NCI-H774 (cell line): ENCODE data around the gene LSAMP.

Experiments used
- DNase-seq: peaks from one replicate; lab custom pipeline; 2025; lab: John Stamatoyannopoulos, UW

Gene LSAMP

DNA sequence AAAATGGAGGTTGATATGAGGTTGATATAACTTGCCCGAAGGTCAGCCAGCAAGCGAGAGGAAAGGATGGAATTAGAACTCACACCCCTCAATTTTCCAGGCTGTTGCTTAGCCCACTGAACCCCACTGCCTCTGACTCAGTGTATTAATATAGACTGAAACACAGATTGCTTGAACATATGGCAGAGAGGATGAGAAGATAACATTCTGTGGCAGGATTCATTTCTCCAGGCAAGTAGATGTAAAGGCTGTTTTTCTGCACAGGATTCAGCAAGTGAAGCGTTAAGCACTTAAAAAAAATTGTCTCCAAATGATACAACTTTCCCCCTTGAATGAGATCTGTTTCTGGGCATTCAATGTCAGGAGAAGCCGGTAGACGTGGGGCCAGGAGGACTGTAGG lies 486.8 kb downstream of the LSAMP start:
- DNase-seq, result no peak

DNA sequence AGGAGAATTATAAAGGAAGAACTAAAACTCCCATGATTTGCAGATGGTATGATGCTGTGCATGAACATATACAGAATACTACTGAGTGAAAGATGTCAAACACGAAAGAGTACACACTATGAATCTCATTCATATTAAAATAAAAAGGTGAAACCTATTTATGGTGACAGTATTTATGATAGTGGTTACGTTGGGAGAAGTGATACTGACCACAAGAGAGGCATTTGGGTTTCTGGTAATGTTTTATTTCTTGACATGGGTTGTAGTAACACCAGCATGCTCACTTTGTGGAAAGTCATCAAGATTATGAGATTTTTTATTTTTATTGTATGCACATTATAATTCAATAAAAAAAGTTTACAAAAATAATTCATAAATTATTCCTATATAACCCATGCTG lies 498.0 kb downstream of the LSAMP start:
- no peak for DNase-seq

DNA sequence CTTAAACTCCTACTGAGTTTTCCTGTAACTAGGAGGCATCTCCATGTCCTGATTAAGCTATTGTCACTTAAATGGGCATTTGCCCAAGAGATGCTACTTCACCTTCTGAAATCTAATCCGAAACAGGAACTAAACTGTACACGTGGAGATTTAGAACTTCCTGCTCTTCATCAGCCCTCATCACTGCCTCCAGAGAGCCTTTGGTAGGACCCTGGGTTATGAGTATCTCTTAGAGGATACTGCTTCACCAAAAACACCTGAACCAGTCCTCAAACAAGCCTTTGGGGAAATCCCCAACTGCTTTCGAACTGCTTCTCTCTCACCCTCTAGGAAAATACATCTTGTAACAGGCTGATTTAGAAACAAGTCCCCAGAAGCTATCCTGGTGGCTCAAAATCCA lies 501.7 kb downstream of the LSAMP start:
- no peak for DNase-seq

GRCh38 chr3:115937054-115937453 lies 508.2 kb downstream of the LSAMP start:
- no peak for DNase-seq

GRCh38 chr3:115932807-115933206 lies 512.5 kb downstream of the LSAMP start:
- no peak for DNase-seq

DNA sequence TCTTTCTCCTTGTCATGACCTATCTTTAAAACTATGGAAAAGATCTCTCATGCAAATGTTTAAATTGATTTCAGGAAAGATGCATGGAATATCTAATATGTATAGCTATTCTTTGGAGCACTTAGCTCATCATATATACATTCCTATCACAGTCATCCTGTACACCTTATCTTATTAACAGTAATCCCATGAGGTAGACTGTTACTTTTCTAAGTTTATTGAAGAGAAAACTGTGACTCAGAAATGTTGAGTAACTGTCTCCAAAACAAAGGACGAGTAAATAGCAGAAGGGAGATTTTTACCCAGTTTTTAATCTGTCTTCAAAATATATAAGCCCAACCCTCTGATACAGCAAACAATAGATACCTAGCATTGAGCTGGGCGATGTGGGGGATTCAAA lies 513.7 kb downstream of the LSAMP start:
- DNase-seq, result no peak

DNA sequence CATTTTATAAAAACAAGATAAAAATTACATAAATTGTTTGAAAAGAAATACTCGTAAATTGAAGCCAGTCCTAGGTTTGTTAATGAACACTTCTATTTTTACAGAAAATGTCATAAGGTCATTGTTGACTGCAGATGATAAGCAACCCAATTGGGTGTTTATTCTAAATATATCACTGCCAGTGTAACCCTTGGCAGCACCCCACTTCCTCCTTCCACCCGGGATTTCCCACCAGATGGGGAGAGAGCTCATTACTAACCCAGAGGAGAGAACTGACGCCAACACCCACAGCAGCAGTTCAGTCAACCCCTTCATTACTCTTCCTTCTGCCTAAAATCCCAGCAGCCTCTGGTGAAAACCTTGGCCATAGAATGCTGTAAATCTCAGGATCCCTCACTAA lies 514.4 kb downstream of the LSAMP start:
- no peak for DNase-seq

- no peak for DNase-seq
Measured at GRCh38 chr3:115930168-115930567, 515.1 kb downstream of the LSAMP start.

DNA sequence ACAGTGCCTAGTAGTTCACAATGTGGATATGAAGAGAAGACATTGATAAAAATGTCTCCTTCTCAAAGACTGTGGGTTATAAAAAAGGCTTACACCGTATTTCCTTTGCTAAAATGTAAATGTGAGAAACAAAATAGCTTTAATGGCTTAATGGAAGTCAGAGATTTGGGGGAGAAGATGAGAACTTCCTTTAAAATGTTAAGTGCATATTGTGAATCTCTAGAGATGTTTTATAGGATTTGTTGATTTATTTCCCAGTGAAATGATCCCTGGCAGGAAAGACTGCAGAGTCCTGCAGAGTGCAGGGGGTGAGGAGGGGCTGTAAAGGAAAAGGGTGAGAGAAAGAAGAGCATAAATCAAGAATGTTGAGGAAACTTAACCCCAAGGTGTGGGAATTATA lies 516.9 kb downstream of the LSAMP start:
- DNase-seq, result no peak

DNA sequence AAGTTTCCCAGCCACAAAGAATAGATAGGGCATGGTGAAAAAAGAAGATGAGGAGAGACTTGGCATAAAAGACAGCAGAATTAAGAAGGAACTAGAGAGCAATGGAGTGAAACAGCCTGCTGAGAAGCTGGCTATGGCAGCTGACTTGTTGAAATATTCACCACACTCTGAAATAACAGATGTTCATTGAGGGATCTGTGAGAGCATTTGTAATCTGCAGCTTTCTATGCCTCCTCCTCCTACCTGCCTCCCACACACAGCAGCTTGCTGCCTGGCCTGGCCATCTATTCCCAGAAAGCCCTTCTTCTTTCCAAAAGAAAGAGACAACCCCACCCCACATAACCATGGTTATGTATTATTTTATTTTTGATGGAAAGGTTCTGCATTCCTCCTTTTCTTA lies 518.1 kb downstream of the LSAMP start:
- no peak for DNase-seq

GRCh38 chr3:115922681-115923347 lies 522.5 kb downstream of the LSAMP start:
- DNase-seq, result no peak

DNA sequence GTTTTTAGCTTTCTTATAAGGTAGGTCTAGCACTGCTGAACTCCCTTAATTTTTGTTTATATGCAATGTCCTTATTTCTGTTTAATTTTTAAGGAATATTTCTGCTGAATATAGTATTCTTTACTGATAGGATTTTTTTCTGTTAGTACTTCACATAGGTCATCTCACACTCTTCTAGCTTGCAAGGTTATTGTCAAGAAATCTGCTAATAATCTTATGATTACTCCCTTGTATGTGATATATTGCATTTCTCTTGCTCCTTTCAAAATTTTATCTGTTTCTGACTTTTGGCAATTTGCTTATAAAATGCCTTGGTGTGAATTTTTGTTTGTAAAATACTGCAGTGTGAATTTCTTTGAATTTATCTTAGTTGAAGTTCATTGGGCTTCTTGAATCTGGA lies 523.6 kb downstream of the LSAMP start:
- no peak for DNase-seq

- DNase-seq, result no peak
Measured at GRCh38 chr3:115918900-115919299, 526.4 kb downstream of the LSAMP start.

- DNase-seq, result no peak
Measured at GRCh38 chr3:115916866-115917265, 528.4 kb downstream of the LSAMP start.

GRCh38 chr3:115915061-115915460 lies 530.2 kb downstream of the LSAMP start:
- DNase-seq, result no peak

GRCh38 chr3:115913069-115913686 lies 532.1 kb downstream of the LSAMP start:
- no peak for DNase-seq

DNA sequence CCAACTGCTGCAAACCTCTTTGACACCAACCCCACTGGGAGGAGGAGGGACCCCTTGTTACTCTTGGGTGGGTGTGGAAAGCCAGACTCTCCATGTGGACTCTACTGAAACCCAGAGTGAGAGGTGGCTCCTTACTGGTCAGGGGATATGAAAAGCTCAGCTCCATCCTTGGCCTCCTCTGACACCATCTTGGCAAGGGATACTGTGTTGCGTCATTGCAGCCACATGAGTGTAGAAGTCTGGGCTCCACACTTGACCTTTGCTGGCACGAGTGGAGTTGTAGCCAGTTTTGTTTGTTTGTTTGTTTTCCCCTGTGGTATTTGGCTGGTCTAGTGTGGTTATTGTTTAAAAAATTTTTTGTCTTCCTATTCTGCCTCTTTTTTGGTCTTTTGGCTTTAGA lies 532.9 kb downstream of the LSAMP start:
- DNase-seq, result no peak

GRCh38 chr3:115905871-115906270 lies 539.4 kb downstream of the LSAMP start:
- no peak for DNase-seq

GRCh38 chr3:115903843-115904242 lies 541.4 kb downstream of the LSAMP start:
- no peak for DNase-seq

GRCh38 chr3:115901008-115901407 lies 544.3 kb downstream of the LSAMP start:
- DNase-seq, result no peak

- no peak for DNase-seq
Measured at GRCh38 chr3:115899535-115899934, 545.8 kb downstream of the LSAMP start.

DNA sequence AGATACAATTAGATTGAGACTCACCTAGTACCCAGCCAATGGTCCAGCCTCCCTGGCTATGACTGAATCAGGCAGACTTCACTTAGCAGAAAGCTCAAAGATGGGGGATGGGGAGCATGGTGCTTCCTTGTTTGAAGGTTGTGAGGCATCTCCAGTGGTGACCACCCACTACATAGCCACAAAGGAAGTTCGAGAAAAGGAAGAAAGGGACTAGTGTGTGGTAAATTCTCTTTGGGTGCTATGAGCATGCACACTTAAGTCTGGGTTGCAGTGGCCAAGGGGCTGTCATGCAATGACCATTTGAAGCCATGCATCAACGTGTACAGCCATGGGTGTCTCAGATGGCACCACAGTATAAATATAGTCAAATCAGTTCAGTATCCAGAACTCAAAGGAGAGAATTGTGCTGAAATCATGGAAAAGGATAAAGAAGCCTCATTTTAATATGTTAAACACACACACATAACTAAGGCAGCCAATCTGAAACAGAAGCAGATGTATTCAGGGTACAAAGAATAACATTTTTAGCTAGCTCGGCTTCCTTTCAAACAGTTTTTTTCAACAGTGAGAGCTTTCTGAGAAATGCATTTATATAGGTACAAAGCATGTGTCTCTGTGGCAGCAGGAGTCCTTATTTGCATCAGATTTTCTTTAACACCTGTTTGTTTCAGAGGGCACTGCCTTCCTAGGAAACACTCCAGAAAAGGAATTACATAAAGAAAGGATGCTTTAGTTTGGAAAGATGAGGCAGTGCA lies 546.5 kb downstream of the LSAMP start:
- DNase-seq, result no peak

- no peak for DNase-seq
Measured at GRCh38 chr3:115891006-115891636, 554.2 kb downstream of the LSAMP start.
